ENCODE data around the gene ZNF217.
"Not testable (repeated sequence)": the region's sequence is repeated elsewhere in the genome, so short reads cannot be mapped to it uniquely, and the experiment has no call there.

DNA sequence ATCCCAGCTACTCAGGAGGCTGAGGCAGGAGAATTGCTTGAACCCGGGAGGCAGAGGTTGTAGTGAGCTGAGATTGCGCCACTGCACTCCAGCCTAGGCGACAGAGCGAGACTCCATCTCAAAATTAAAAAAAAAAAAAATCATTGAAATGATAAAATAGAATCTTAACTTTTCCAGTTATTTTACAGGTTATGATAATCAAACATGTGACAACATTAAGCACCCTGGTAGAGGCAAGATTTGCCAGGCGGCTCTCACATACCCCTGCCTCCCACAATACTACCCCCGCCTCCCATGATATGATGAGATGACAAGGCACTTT, 41.1 kb downstream of the ZNF217 start:
- TF ChIP-seq CTCF (IDR thresholded peaks at IDR 0.05; ENCODE audit: poor library complexity); EZH2phosphoT487 (IDR thresholded peaks at IDR 0.05; ENCODE audit: low read depth, severe bottlenecking, unreplicated experiment): not testable (repeated sequence)

All from hepatocyte (in vitro differentiated cells).